HG02970 (cell line): Measurements from ENCODE around the gene PAQR8.
"Not testable (repeated sequence)": the region's sequence is repeated elsewhere in the genome, so short reads cannot be mapped to it uniquely, and the experiment has no call there.

ENCODE experiments used
- ATAC-seq: cut with Tn5 transposase; IDR thresholded peaks from one replicate; pipeline ENCODE4 v1.9.1; 2021; ENCODE audit warnings: mild to moderate bottlenecking, moderate library complexity, moderate number of reproducible peaks; ENCODE audit not compliant: unreplicated experiment, low FRiP score

The PAQR8 gene

DNA sequence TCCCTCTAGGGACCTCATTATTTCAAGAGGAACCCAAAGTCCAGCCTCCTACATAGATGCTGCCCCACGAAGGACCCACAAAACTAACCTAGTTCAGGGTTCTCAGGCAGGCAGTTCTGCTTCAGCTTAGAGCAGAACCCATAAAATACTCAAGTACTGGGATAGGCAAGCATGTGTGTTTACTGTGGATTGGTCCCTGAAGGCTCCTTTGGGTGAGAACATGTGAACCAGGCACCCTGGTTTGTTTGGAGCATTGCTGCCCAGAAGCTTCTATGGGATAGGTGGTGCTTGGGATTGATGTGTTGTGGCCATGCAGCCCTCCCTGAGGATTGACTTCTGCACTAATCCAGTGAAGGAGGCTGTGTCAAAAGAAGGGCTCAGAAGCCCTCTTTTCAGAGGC lies 43.3 kb downstream of the PAQR8 start:
- no peak for ATAC-seq

DNA sequence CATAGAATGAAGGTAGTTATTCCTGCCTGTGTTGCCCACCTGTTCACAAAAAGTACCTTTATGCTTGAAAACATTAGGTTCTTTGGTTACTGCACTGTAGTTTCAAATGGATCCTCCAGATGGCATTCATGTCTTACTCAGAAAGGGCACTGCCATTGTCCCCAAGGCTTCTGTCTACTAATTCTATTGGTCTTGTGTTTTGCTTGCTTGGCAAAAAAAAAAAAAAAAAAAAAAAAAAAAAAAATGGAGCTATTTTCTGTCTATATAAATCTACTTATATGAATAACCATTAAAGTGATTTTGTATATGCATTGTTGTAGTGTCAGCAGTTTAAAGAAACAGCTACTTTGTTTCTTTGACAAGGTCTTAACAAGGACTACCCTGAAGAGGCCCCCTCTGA lies 45.5 kb downstream of the PAQR8 start:
- ATAC-seq: no peak

DNA sequence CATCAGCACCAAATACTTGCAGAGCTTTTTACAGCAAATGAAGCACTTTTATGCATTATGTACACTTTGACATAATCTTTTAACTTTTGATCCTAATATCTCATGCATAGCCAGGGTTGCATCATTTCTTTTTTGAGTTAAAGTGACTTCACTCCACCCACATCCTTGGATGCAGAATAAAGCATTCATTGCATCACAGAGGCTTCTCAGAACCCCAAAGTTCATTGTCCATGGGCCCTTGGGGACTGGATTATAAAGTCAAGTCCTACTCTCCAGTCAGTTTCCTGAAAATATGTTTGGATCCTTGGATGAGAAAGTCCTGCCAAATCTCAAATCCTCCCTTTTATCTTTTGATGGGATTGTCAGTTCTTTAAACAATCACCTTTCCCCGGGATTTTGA lies 47.5 kb downstream of the PAQR8 start:
- no peak for ATAC-seq

DNA sequence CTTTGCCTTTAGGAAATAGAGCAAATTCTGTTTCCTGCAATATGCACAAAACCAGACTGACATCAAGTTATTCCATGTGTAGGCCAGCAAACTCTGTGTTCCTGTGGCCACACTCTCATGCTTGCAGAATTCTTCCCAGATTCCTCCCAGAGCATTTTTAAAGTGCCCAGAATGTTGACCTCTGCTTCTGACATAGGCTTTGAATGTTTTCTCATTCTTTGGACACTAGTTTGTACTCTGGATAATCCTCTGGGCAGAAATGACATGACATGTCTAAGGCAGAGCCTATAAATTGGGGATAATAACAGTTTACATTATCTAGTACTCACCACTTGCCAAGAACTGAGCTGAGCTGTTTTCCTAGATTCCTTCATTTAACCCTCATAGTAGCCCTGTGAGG lies 49.0 kb downstream of the PAQR8 start:
- ATAC-seq: no peak

DNA sequence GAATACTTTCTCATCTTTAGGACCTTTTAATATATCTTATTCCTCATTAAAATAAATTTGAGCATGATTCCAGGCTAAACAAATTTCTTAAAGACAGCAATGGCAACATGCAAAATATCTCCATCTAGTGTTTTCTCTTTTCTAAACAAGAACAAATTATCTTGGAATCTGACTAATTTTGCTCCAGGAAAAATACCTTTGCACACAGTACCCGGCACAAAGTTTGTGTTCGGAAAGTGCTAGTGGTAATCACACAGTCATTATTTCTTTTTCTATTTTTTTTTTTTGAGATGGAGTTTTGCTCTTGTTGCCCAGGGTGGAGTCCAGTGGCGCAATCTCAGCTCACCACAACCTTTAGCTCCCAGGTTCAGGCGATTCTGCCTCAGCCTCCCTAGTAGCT lies 50.0 kb downstream of the PAQR8 start:
- ATAC-seq: no peak

DNA sequence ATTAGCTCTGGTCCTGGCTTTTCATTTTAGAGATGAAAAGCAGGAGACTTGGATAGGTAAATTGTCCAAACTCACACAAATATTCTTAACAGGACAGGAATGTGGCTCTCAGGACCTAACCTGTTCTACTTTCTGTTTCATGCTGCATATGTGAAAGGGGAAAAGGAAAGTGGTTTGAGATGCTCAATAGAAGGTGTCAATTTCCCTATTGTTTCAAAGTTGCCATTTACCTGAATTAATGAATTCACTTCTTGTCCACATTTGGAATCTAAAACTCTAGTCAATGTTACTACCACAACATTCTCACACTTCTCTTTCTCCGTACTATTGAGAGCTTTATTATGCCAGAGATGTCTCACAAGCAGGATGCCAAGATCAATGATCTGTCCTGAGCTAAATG lies 53.4 kb downstream of the PAQR8 start:
- no peak for ATAC-seq

DNA sequence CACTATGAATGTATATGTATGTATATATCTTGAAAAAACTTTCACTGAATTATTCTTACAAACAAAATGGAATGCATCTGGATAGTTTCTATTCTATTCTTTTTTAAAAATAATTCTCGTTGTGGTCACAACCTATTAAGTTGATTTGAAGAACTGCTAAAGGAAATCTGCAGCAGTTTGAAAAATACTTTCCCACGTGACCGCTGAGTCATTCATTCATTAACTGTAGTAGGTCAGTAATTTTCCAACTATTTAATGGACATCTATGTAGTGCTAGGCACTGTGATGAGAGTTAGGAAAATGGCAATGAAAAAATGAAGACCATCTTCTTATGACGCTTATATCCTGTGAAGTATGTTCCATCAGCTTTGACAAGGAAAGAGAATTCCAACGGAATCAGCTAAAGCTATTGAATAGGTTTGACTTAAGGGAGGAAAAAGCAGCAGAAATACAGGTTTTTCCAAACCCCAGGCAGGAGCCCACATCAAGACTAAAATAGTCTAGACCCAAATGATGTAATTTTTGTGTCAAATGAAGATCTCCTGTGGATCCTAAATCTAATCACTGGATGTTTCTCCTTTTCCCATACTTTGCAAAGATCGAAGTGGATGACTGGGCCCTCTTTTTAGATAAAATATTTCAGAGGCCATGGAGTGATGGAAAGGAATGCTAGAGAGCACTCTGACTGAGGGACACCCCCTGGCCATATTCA lies 54.1 kb downstream of the PAQR8 start:
- no peak for ATAC-seq

DNA sequence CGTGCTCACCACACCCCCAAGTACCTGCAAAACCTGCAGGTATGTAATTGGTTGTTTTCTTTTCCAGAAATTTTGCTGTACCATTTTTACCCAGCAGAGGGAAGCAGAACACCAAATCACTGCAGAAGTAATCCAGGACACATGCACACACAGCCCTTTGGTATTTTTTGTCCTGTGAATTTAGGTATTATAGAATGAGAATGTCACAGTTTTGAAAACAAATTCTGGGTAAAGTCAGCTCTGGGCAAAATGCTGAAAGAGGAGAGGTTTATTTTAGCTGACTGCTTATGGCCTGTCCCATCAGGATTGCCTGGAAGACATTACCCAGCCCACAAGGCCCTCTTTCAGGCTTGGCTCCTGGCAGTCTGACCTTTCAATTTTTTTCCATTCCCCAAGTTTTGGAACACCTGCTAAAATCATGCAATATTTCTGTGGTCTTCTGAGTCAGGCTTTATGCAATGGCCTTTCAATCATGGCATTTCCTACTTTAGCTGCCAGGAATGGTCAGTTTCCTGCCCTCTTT lies 54.7 kb downstream of the PAQR8 start:
- ATAC-seq: no peak

DNA sequence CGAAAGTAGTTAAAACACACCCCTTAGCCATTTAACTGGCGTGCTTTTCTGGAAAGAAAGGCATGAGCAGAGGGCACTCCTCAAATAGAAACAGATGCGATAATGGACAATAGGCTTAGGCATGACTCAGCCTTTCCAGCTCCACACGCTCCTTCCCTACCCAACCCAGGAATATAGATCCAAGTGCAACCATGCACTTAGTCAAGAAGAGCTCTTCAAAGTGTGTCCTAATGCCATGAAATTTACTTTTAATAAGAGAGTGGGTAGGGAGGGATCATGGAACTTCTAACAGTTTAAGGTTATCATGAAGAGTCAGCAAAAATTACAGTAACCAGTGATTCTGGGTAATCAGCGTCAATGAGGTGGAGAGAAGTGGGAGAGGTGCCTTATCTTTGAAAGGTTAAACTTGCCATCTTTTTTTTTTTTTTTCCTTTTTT lies 55.7 kb downstream of the PAQR8 start:
- ATAC-seq: no peak

DNA sequence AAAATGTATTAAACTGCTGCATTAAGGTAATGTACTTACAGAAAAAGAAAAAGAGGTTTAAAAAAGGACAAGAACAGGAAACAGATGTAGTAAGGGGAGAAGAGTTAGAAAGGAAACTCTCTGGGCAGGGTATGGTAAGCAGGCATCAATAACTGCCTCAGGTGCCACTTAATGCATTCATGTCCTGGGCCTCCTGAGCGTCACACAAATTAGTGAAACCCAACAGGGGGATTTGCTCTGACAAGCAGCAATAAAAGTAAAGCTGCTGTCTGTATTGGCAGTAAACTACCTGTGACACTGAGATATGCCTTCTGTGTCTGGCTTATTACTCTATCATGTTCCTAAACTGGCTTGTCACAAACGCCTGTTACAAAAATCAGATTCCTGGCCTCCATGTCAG lies 56.7 kb downstream of the PAQR8 start:
- no peak for ATAC-seq

DNA sequence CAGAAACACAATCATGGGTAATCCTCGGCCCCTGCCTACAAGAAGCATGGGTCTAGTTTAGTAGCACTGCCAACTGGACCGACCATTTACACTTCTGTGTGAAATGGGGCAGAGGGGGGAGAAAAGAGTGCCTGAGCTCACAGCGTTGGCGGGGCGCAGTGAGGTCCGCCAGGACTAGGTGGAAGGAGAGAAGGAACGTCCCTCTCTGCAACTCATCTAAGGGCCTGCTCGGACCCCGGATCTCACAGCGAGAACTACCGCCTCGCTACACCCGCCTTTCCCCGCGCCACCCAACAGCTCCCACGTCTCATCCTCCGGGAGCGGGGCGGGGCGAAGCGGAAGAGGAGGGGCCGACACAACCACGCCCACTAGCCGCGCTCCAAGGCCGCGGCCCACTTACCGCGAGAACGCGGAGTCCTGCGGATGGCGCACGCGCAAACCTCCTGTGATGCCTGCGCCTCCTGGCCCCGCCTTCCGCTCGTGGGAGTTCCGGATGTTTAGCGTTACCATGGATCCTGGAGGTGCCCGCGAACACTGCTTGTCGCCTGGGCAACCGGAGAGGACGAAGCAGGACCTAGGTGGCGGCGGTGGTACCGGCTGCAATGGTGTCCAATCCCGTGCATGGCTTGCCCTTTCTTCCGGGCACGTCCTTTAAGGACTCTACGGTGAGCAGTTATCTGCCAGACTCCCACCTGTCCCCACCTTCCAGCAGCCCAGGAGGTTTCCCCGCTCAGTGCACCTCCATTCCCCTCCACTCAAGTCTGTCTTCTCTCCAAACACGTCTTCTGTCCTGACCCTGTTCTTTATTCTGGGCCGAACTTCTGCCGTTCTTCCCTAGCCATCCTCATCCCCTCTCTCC lies 58.1 kb downstream of the PAQR8 start, which contains the start of gene EFHC1:
Gene EFHC1, plus strand, starts transcription at position 534 of the 859 bp plus-strand sequence. Its CDS starts 69 bp downstream, at position 603.
- ATAC-seq: peak; percentile 94

DNA sequence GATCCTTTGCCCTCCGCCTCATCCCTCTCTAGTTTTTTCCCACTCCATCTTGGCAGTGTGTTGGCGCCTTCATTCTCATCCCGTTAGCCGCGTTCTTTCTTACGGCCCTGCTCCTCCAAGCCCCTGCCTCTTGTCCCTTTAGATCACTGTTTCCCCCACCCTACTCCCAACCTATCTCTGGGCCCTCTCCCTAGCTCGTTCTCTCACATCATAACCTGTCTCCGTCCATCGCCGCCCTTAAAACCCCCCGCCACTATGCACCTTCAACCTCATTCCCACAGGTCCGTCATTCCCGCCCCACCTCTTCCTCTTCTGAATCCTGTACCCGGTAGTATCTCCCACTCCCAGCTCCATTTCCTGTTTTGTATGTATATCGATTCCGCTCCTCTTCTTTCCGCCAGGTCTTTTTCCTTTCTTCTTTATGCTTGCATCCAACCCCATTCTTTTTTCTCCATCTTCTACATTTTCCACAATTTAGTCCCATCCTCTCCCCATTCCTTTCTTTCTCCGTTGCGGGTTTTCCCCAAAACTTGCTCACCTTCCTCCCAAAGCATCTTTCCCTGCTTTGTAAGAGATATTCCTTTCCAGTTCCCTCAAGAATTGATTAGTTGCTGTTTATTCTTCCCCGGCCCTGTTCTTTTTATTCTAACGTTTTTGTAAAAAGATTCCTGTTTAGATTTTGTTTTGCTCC lies 58.9 kb downstream of the PAQR8 start:
- no peak for ATAC-seq

DNA sequence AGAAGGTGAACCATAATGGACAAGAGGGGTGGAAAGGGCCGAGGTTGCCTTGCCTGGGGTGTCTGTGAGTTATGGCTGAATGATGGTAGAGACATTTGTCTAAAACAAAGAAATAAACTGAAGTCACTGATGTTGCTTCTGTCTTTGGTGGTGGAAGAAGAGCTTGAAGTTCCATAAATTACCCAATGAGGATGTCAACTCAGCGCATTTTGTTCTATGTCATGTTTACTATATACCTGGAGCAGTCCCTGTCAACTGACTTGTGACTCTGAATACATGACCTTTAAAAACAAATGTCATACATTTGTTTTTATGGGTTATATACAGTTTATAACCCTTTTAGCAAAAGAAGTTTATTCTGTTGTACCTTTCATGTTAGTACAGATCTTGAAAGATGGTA lies 60.2 kb downstream of the PAQR8 start:
- no peak for ATAC-seq

DNA sequence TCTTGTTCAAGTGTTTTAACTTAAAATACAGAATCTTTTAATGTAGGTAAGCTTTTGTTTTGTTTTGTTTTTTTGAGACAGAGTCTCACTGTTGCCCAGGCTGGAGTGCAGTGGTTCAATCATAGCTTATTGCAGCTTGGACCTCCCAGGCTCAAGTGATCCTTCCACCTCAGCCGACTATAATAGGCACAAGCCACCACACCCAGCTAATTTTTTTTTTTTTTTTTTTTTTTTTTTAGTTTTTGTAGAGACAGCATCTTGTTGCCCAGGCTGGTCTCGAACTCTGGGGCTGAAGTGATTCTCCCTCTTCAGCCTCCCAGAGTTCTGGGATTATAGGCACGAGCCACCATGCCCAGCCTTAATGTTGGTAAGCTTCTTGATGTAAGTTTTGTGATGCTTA lies 61.5 kb downstream of the PAQR8 start:
- no peak for ATAC-seq

DNA sequence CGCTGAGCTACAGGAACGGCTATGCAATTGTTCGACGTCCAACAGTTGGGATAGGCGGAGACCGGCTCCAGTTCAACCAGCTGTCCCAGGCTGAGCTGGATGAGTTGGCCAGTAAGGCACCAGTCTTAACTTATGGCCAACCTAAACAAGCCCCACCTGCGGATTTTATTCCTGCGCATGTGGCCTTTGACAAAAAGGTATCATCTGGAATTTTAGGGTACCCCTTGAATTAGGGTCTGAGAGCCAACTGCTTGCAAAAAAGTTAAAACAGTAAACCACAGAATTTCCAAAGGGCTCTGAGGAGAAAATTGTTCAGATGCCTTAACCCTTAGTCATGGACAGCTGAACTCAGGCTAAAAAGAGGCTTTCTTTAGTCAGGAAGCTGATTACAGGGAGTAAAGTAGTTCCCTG lies 62.0 kb downstream of the PAQR8 start:
- no peak for ATAC-seq

DNA sequence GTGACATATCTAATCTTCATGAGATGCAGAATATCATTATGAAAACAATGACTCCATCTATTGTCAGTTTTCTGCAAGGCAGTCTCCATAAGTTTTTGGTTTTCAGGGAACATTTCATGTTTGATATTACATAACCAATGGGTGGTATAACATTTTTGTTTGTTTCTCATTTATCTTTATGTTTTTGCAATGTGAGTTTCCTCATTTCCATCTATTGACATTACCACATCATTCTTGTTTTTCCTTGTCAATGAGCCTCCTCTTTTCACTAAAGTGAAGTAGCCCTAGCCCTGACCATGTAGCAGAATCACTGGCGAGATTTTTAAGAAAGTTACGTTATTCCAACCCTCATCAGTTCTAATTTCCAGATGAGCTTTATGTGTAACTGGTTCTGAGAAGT lies 62.6 kb downstream of the PAQR8 start:
- no peak for ATAC-seq

DNA sequence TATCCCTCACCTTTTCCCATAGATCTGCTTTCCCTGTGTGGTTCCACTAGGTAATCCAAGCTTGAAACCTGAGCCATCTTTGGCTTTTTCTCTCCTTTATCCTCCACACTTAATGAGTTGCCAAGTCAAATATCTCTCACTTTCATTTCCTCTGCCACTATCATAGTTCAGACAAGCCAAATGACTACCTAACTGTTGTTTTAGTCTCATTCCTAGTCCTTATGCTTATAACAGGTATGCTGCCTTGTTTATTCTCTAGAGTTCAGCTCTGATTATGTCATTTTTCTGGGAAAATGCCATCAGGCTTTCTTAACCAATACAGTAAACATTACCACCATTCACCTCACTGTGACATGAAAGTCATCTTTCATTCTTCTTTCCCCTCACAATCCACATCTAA lies 64.7 kb downstream of the PAQR8 start:
- no peak for ATAC-seq

DNA sequence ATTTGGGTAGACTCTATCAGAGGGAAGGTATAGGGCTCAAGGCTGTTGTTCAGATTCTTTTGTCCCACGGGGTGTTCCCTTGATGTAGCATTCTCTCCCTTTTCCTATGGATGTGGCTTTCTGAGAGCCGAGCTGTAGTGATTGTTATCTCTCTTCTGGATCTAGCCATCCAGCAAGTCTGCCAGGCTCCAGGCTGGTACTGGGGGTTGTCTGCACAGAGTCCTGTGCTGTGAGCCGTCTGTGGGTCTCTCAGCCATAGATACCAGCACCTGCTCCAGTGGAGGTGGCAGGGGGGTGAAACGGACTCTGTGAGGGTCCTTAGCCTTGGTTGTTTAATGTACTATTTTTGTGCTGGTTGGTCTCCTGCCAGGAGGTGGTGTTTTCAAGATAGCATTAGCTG lies 71.3 kb downstream of the PAQR8 start:
- not testable (repeated sequence) for ATAC-seq

DNA sequence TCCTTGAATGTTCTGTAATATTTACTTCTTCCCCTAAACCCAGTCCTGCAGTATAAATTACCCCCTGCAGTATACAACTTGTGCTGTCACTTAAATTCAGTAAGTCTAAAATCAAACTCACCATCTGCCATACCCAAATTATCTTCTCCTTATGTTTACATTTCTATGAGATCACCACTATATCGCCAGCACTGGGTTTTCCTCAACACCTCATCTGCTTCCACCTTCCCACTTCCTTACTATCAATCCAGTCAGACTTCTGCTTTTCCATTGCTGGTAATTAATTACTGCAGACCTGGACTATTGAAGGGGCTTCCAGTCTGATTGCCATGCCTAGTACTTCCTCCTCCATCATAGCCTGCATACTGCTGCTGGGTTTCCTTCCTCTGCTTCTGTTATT lies 73.4 kb downstream of the PAQR8 start:
- ATAC-seq: no peak

DNA sequence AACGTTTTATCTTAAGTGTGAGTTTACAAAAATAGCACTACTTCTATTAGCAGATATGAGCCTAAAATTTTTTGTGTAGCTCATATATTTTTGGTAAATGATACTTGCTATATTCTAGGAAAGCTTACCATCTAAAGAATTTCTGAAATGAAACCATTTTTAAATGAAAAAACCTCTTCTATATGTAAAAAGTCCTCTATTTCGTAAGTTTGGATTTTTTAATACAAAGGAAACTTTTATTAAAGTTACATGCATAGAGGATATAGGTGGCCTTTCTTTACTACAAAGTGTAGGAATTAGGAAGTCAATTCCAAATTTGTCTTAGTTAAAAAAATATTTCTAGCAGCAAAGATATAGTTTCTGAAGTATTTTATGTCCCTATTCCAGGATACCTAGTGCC lies 77.0 kb downstream of the PAQR8 start:
- ATAC-seq: no peak

DNA sequence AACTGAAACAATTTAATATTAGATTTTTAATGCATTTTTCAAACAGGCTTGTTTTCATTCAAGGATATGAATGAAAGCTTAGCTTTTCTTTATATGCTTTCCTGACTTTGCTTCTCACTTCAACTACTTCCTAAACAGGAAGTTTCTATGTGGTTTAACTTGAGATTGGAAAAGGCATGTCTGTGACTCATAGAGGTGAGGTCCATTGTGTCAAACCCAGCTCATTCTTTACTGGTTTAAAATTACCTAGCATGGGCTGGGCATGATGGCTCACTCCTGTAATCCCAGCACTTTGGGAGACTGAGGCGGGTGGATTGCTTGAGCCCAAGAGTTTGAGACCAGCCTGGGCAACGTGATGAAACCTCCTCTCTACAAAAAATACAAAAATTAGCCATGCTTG lies 92.6 kb downstream of the PAQR8 start:
- no peak for ATAC-seq
